HG02943 (cell line): ENCODE data around the gene CDH4.

Experiments
- ATAC-seq: cut with Tn5 transposase; IDR thresholded peaks from one replicate; pipeline ENCODE4 v1.9.1; 2021; ENCODE audit warnings: mild to moderate bottlenecking, low read depth, moderate library complexity; ENCODE audit not compliant: unreplicated experiment

CDH4 gene

GRCh38 chr20:61835301-61835700 is 583.2 kb downstream of the CDH4 start:
- ATAC-seq = no peak

GRCh38 chr20:61835791-61836350 is 583.8 kb downstream of the CDH4 start:
- ATAC-seq = no peak

GRCh38 chr20:61837200-61837599 is 585.1 kb downstream of the CDH4 start:
- no peak for ATAC-seq

GRCh38 chr20:61839223-61839911 is 587.3 kb downstream of the CDH4 start:
- ATAC-seq = no peak

- ATAC-seq = no peak
Observed at GRCh38 chr20:61839912-61840778, 588.1 kb downstream of the CDH4 start.

- no peak for ATAC-seq
Observed at GRCh38 chr20:61840779-61841455, 588.9 kb downstream of the CDH4 start.

- ATAC-seq = no peak
Observed at GRCh38 chr20:61841551-61841950, 589.5 kb downstream of the CDH4 start.

- ATAC-seq = no peak
Observed at GRCh38 chr20:61841966-61842365, 589.9 kb downstream of the CDH4 start.

GRCh38 chr20:61844621-61845020 is 592.6 kb downstream of the CDH4 start:
- no peak for ATAC-seq

GRCh38 chr20:61845233-61845671 is 593.2 kb downstream of the CDH4 start:
- no peak for ATAC-seq

GRCh38 chr20:61846074-61846473 is 594.0 kb downstream of the CDH4 start:
- ATAC-seq = no peak

GRCh38 chr20:61846741-61847419 is 594.8 kb downstream of the CDH4 start:
- ATAC-seq = no peak

- ATAC-seq = no peak
Observed at GRCh38 chr20:61847420-61847748, 595.3 kb downstream of the CDH4 start.

GRCh38 chr20:61847986-61848385 is 595.9 kb downstream of the CDH4 start:
- ATAC-seq = no peak

- no peak for ATAC-seq
Observed at GRCh38 chr20:61848851-61849250, 596.8 kb downstream of the CDH4 start.

- no peak for ATAC-seq
Observed at GRCh38 chr20:61849376-61849775, 597.3 kb downstream of the CDH4 start.

- no peak for ATAC-seq
Observed at GRCh38 chr20:61849822-61850221, 597.8 kb downstream of the CDH4 start.

GRCh38 chr20:61850457-61850856 is 598.4 kb downstream of the CDH4 start:
- no peak for ATAC-seq

- no peak for ATAC-seq
Observed at GRCh38 chr20:61850926-61851900, 599.2 kb downstream of the CDH4 start.
